ENCODE data around the gene NKD2. TPM values are rescaled to one million over a fixed set of nuclear protein-coding genes. Genes with fewer than 3 reads are reported as not detected.

Gene NKD2
- total and polyA plus RNA-seq, 2 experiments from 2014 or later, result 9.0 to 11.9 TPM

DNA sequence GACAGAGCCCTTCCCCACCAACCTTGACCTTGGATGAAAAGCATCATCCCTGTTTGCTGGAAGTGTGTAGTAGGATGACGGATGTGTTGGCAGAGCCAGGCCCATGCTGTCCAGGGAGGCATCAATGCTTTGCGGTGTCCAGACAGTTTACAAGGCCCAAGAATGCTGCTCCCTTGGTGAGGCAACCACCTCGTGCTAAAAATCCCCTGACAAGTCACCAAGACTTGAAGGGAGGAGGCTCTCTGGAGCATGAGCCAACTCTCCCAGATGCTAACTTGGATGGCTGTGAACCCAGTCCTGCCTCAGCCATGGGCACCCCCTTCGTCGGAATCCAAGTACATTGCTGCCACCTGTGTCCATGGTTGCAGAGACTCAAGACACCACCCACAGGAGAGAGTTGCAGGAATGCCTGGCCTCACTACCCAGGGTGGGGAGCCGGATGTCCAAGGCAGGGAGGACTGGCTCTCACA is 9.5 kb upstream of the NKD2 start:
- Histone ChIP-seq H3K27ac (ENCODE audit: low read depth) (no peak overlapping the region), H3K9me2 (ENCODE audit: insufficient read depth) (no peaks in the 10 kb centered on the region), H3K4me1 (ENCODE audit: insufficient read depth) (no peaks in the 10 kb centered on the region), H3K4me3 (no peak overlapping the region), H2AFZ (no peak overlapping the region), H3F3A (replicated peaks; ENCODE audit: low read depth) (no peaks in the 10 kb centered on the region; the same call in 1 of the 2 replicates), H3K79me2 (replicated peaks; ENCODE audit: insufficient read depth) (no peaks in the 10 kb centered on the region), H3K4me2 (no peak overlapping the region), H3K36me3 (ENCODE audit: insufficient read depth) (no peaks in the 10 kb centered on the region), H4K20me1 (replicated peaks; ENCODE audit: insufficient read depth) (no peaks in the 10 kb centered on the region), H3K27me3 (ENCODE audit: insufficient read depth) (peaks cover 13% of the 10 kb centered on the region)
- Mint-ChIP-seq H3K4me1 (peaks cover 9% of the 10 kb centered on the region), H3K27ac (no peak overlapping the region), H3K27me3 (ENCODE audit: insufficient read depth, low read depth, poor library complexity) (peaks cover 18% of the 10 kb centered on the region), H3K36me3 (ENCODE audit: low read depth) (no peaks in the 10 kb centered on the region), H3K4me3 (no peak overlapping the region), H3K9me3 (no peaks in the 10 kb centered on the region)
- TF ChIP-seq CREB1 (CRISPR knock-in tag; IDR thresholded peaks at IDR 0.05; ENCODE audit: low read depth) (no peak), POLR2AphosphoS5 (IDR thresholded peaks at IDR 0.05; ENCODE audit: low read depth) (no peak), NANOG (IDR thresholded peaks at IDR 0.05; ENCODE audit: borderline replicate concordance) (no peak), EZH2phosphoT487 (IDR thresholded peaks at IDR 0.05; ENCODE audit: unreplicated experiment) (no peak), ZNF114 (CRISPR knock-in tag; IDR thresholded peaks at IDR 0.05) (no peak), STAT1 (IDR thresholded peaks at IDR 0.05; ENCODE audit: unreplicated experiment) (no peak), JUNB (IDR thresholded peaks at IDR 0.05; ENCODE audit: unreplicated experiment) (no peak), ZNF331 (CRISPR knock-in tag; IDR thresholded peaks at IDR 0.05; ENCODE audit: low read depth) (no peak), EZH2 (IDR thresholded peaks at IDR 0.05; ENCODE audit: low read depth, unreplicated experiment) (no peak)
- TF ChIP-seq, protein P1, sequence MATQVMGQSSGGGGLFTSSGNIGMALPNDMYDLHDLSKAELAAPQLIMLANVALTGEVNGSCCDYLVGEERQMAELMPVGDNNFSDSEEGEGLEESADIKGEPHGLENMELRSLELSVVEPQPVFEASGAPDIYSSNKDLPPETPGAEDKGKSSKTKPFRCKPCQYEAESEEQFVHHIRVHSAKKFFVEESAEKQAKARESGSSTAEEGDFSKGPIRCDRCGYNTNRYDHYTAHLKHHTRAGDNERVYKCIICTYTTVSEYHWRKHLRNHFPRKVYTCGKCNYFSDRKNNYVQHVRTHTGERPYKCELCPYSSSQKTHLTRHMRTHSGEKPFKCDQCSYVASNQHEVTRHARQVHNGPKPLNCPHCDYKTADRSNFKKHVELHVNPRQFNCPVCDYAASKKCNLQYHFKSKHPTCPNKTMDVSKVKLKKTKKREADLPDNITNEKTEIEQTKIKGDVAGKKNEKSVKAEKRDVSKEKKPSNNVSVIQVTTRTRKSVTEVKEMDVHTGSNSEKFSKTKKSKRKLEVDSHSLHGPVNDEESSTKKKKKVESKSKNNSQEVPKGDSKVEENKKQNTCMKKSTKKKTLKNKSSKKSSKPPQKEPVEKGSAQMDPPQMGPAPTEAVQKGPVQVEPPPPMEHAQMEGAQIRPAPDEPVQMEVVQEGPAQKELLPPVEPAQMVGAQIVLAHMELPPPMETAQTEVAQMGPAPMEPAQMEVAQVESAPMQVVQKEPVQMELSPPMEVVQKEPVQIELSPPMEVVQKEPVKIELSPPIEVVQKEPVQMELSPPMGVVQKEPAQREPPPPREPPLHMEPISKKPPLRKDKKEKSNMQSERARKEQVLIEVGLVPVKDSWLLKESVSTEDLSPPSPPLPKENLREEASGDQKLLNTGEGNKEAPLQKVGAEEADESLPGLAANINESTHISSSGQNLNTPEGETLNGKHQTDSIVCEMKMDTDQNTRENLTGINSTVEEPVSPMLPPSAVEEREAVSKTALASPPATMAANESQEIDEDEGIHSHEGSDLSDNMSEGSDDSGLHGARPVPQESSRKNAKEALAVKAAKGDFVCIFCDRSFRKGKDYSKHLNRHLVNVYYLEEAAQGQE (IDR thresholded peaks at IDR 0.05; ENCODE audit: unreplicated experiment), result no peak
- TF ChIP-seq, protein P2, sequence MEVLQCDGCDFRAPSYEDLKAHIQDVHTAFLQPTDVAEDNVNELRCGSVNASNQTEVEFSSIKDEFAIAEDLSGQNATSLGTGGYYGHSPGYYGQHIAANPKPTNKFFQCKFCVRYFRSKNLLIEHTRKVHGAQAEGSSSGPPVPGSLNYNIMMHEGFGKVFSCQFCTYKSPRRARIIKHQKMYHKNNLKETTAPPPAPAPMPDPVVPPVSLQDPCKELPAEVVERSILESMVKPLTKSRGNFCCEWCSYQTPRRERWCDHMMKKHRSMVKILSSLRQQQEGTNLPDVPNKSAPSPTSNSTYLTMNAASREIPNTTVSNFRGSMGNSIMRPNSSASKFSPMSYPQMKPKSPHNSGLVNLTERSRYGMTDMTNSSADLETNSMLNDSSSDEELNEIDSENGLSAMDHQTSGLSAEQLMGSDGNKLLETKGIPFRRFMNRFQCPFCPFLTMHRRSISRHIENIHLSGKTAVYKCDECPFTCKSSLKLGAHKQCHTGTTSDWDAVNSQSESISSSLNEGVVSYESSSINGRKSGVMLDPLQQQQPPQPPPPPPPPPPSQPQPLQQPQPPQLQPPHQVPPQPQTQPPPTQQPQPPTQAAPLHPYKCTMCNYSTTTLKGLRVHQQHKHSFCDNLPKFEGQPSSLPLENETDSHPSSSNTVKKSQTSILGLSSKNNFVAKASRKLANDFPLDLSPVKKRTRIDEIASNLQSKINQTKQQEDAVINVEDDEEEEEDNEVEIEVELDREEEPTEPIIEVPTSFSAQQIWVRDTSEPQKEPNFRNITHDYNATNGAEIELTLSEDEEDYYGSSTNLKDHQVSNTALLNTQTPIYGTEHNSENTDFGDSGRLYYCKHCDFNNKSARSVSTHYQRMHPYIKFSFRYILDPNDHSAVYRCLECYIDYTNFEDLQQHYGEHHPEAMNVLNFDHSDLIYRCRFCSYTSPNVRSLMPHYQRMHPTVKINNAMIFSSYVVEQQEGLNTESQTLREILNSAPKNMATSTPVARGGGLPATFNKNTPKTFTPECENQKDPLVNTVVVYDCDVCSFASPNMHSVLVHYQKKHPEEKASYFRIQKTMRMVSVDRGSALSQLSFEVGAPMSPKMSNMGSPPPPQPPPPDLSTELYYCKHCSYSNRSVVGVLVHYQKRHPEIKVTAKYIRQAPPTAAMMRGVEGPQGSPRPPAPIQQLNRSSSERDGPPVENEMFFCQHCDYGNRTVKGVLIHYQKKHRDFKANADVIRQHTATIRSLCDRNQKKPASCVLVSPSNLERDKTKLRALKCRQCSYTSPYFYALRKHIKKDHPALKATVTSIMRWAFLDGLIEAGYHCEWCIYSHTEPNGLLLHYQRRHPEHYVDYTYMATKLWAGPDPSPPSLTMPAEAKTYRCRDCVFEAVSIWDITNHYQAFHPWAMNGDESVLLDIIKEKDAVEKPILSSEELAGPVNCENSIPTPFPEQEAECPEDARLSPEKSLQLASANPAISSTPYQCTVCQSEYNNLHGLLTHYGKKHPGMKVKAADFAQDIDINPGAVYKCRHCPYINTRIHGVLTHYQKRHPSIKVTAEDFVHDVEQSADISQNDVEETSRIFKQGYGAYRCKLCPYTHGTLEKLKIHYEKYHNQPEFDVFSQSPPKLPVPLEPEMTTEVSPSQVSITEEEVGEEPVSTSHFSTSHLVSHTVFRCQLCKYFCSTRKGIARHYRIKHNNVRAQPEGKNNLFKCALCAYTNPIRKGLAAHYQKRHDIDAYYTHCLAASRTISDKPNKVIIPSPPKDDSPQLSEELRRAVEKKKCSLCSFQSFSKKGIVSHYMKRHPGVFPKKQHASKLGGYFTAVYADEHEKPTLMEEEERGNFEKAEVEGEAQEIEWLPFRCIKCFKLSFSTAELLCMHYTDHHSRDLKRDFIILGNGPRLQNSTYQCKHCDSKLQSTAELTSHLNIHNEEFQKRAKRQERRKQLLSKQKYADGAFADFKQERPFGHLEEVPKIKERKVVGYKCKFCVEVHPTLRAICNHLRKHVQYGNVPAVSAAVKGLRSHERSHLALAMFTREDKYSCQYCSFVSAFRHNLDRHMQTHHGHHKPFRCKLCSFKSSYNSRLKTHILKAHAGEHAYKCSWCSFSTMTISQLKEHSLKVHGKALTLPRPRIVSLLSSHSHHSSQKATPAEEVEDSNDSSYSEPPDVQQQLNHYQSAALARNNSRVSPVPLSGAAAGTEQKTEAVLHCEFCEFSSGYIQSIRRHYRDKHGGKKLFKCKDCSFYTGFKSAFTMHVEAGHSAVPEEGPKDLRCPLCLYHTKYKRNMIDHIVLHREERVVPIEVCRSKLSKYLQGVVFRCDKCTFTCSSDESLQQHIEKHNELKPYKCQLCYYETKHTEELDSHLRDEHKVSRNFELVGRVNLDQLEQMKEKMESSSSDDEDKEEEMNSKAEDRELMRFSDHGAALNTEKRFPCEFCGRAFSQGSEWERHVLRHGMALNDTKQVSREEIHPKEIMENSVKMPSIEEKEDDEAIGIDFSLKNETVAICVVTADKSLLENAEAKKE (CRISPR knock-in tag; IDR thresholded peaks at IDR 0.05), result no peak
- TF ChIP-seq, protein P3, sequence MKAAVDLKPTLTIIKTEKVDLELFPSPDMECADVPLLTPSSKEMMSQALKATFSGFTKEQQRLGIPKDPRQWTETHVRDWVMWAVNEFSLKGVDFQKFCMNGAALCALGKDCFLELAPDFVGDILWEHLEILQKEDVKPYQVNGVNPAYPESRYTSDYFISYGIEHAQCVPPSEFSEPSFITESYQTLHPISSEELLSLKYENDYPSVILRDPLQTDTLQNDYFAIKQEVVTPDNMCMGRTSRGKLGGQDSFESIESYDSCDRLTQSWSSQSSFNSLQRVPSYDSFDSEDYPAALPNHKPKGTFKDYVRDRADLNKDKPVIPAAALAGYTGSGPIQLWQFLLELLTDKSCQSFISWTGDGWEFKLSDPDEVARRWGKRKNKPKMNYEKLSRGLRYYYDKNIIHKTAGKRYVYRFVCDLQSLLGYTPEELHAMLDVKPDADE (IDR thresholded peaks at IDR 0.05), result no peak
- TF ChIP-seq, protein P4, sequence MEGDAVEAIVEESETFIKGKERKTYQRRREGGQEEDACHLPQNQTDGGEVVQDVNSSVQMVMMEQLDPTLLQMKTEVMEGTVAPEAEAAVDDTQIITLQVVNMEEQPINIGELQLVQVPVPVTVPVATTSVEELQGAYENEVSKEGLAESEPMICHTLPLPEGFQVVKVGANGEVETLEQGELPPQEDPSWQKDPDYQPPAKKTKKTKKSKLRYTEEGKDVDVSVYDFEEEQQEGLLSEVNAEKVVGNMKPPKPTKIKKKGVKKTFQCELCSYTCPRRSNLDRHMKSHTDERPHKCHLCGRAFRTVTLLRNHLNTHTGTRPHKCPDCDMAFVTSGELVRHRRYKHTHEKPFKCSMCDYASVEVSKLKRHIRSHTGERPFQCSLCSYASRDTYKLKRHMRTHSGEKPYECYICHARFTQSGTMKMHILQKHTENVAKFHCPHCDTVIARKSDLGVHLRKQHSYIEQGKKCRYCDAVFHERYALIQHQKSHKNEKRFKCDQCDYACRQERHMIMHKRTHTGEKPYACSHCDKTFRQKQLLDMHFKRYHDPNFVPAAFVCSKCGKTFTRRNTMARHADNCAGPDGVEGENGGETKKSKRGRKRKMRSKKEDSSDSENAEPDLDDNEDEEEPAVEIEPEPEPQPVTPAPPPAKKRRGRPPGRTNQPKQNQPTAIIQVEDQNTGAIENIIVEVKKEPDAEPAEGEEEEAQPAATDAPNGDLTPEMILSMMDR (conservative IDR thresholded peaks at IDR 0.05; ENCODE audit: low read depth in 2 of 2), result no peak
- ATAC-seq, result no peak
- DNase-seq (ENCODE audit: low spot score), result no peak

Measured in GM23338 (cell line).